ENCODE measurements around the gene TRIM26.

- TF ChIP-seq POLR2AphosphoS5 (IDR thresholded peaks at IDR 0.05; ENCODE audit: borderline replicate concordance, low read depth, low read length) (no peak), EZH2 (IDR thresholded peaks at IDR 0.05) (no peak)
Measured at GRCh38 chr6:30135757-30136156, 77.4 kb downstream of the TRIM26 start, which contains the start of gene TRIM40.
